Activated CD4-positive, alpha-beta T cell treated with anti-CD3 and anti-CD28 coated beads, Interleukin-2, amount 10 ng/mL, durations not matched to agents 7 days and 5 days (primary cell): Measurements from ENCODE around the gene PHF11. TPM values are rescaled to one million over a fixed set of nuclear protein-coding genes. Genes with fewer than 3 reads are reported as not detected.
"Not testable (repeated sequence)": the region's sequence is repeated elsewhere in the genome, so short reads cannot be mapped to it uniquely, and the experiment has no call there.

Experiments
- CTCF ChIA-PET: fragments of 350-600 bp; sonication (Branson Sonifier 250); formaldehyde crosslinking; loops from one replicate; lab custom pipeline; 2021; ENCODE audit warnings: antibody characterized with exemption; lab: Charles Lee
- POLR2A ChIA-PET: fragments of 350-600 bp; sonication (Branson Sonifier 250); formaldehyde crosslinking; loops from one replicate; lab custom pipeline; 2021; ENCODE audit warnings: antibody characterized with exemption; lab: Charles Lee
- DNase-seq: peaks from one replicate; pipeline ENCODE4 v3.0.0-alpha.2; 2020
- H3K27ac Mint-ChIP-seq: one replicate; pipeline ENCODE4 v1.8.0; 2021; ENCODE audit warnings: mild to moderate bottlenecking, moderate library complexity, mixed read lengths
- H3K27me3 Mint-ChIP-seq: one replicate; pipeline ENCODE4 v1.8.0; 2021; ENCODE audit warnings: mixed read lengths
- H3K36me3 Mint-ChIP-seq: one replicate; pipeline ENCODE4 v1.8.0; 2021; ENCODE audit warnings: low read depth, mixed read lengths
- H3K4me1 Mint-ChIP-seq: one replicate; pipeline ENCODE4 v1.8.0; 2021; ENCODE audit warnings: mixed read lengths
- H3K4me3 Mint-ChIP-seq: one replicate; pipeline ENCODE4 v1.8.0; 2021; ENCODE audit warnings: mild to moderate bottlenecking, moderate library complexity, mixed read lengths
- H3K9me3 Mint-ChIP-seq: one replicate; pipeline ENCODE4 v1.8.0; 2021; ENCODE audit warnings: mixed read lengths
- total RNA-seq, 2 experiments: library from RNA; stranded (reverse); gene quantifications; one replicate each; pipeline ENCODE4 v1.2.3, GENCODE V29; 2021

Gene PHF11
- total RNA-seq, 2 experiments from 2014 or later: 130 to 144 TPM

- peaks cover 46% of the 10 kb centered on the region for H3K36me3 Mint-ChIP-seq
- CTCF ChIA-PET: interaction anchor here (1.4 to 1.7 kb wide), 2 partner anchors 11 to 77 kb away, joined by 6 to 8 read pairs; no protein-coding TSS in a partner anchor
- DNase-seq: no peak
- no peaks in the 10 kb centered on the region for H3K9me3 Mint-ChIP-seq
- H3K27ac Mint-ChIP-seq: peak overlapping the region; percentile 6
- peaks cover 9% of the 10 kb centered on the region for H3K4me1 Mint-ChIP-seq
- H3K27me3 Mint-ChIP-seq: no peaks in the 10 kb centered on the region
- H3K4me3 Mint-ChIP-seq: no peak overlapping the region
- POLR2A ChIA-PET: no interaction called here
Measured at GRCh38 chr13:49560270-49561061, 64.7 kb downstream of the PHF11 start.

- Mint-ChIP-seq H3K4me3 (no peak overlapping the region), H3K27me3 (no peaks in the 10 kb centered on the region), H3K36me3 (peaks cover 46% of the 10 kb centered on the region), H3K4me1 (peaks cover 9% of the 10 kb centered on the region), H3K27ac (no peak overlapping the region), H3K9me3 (no peaks in the 10 kb centered on the region)
- ChIA-PET CTCF (no interaction called here), POLR2A (no interaction called here)
- DNase-seq: no peak
Measured at GRCh38 chr13:49561062-49561410, 65.3 kb downstream of the PHF11 start.

- no peaks in the 10 kb centered on the region for H3K9me3 Mint-ChIP-seq
- H3K27me3 Mint-ChIP-seq: no peaks in the 10 kb centered on the region
- H3K4me3 Mint-ChIP-seq: no peak overlapping the region
- H3K36me3 Mint-ChIP-seq: peaks cover 51% of the 10 kb centered on the region
- ChIA-PET CTCF (no interaction called here), POLR2A (no interaction called here)
- no peak for DNase-seq
- no peak overlapping the region for H3K27ac Mint-ChIP-seq
- peaks cover 5% of the 10 kb centered on the region for H3K4me1 Mint-ChIP-seq
Measured at GRCh38 chr13:49563516-49563915, 67.8 kb downstream of the PHF11 start.

GRCh38 chr13:49565461-49565860, 69.7 kb downstream of the PHF11 start:
- CTCF ChIA-PET: interaction anchor here (1.0 kb wide), 1 partner anchor 26 kb away, joined by 3 read pairs; no protein-coding TSS in a partner anchor
- not testable (repeated sequence) for H3K27me3 Mint-ChIP-seq

DNA sequence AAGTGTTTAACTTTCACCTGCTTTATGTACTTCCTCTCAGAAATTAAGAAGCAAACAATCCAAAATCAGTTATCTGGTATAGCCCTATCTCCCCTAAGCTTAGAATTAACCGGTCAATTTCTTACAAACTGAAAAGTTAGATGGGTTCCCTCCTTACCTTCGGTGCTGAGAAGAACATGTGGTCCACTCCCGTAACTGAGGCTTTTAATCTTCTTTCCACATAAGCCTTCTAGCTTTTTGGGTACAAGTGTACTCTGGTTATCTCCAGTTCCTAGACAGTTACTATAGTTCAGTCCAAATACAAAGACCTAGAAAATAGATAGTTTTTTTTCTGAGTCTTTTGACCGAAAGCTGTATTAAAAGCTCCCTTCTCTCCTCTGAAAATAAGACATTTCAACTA, 70.7 kb downstream of the PHF11 start:
- Mint-ChIP-seq H3K27me3 (no peaks in the 10 kb centered on the region), H3K27ac (no peak overlapping the region), H3K4me3 (no peak overlapping the region), H3K4me1 (peaks cover 20% of the 10 kb centered on the region), H3K36me3 (peaks cover 26% of the 10 kb centered on the region), H3K9me3 (no peaks in the 10 kb centered on the region)
- DNase-seq: no peak
- ChIA-PET POLR2A (no interaction called here), CTCF (interaction anchor here (0.5 to 1.0 kb wide), 2 partner anchors 25 to 81 kb away, joined by 3 to 5 read pairs; no protein-coding TSS in a partner anchor)

More at GRCh38 chr13:49565461-49565860, 69.7 kb downstream of the PHF11 start:
- peaks cover 32% of the 10 kb centered on the region for H3K36me3 Mint-ChIP-seq
- DNase-seq, POLR2A ChIA-PET, H3K4me3 Mint-ChIP-seq, H3K27ac Mint-ChIP-seq, H3K9me3 Mint-ChIP-seq: not testable (repeated sequence)
- H3K4me1 Mint-ChIP-seq: peaks cover 16% of the 10 kb centered on the region

DNA sequence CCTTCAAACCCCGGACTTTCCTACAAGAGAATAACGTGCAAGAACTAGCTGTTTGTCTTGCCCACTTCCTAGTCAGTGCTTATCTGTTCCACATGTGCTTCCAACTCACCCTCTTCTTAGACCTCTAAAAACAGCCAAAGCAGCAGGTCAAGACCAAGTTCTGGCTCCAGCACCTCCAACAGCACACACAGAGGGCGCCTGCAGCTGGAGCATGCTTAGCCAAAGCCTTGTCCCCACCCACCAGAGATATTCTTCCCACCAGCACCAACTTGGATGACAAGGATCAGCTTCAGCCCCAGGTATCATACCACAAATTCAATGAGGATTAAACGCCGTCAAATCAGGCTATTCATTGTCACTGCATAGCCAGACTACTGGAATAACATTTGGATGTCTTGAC, 71.7 kb downstream of the PHF11 start:
- H3K27me3 Mint-ChIP-seq: no peaks in the 10 kb centered on the region
- peak overlapping the region; percentile 15 for H3K27ac Mint-ChIP-seq
- POLR2A ChIA-PET: no interaction called here
- no peak overlapping the region for H3K4me3 Mint-ChIP-seq
- CTCF ChIA-PET: no interaction called here
- H3K36me3 Mint-ChIP-seq: peaks cover 26% of the 10 kb centered on the region
- no peaks in the 10 kb centered on the region for H3K9me3 Mint-ChIP-seq
- H3K4me1 Mint-ChIP-seq: peaks cover 20% of the 10 kb centered on the region
- DNase-seq: no peak

- POLR2A ChIA-PET: no interaction called here
- no peaks in the 10 kb centered on the region for H3K27me3 Mint-ChIP-seq
- peaks cover 16% of the 10 kb centered on the region for H3K36me3 Mint-ChIP-seq
- H3K9me3 Mint-ChIP-seq: no peaks in the 10 kb centered on the region
- H3K4me1 Mint-ChIP-seq: peaks cover 20% of the 10 kb centered on the region
- DNase-seq: no peak
- H3K4me3 Mint-ChIP-seq: no peak overlapping the region
- CTCF ChIA-PET: interaction anchor here (1.3 to 2.4 kb wide), 2 partner anchors 10 to 11 kb away, joined by 3 to 6 read pairs; no protein-coding TSS in a partner anchor
- H3K27ac Mint-ChIP-seq: no peak overlapping the region
Measured at GRCh38 chr13:49569993-49570689, 74.4 kb downstream of the PHF11 start.

GRCh38 chr13:49571299-49572240, 75.8 kb downstream of the PHF11 start:
- H3K9me3 Mint-ChIP-seq: no peaks in the 10 kb centered on the region
- POLR2A ChIA-PET: no interaction called here
- no peak for DNase-seq
- H3K4me3 Mint-ChIP-seq: no peak overlapping the region
- no peaks in the 10 kb centered on the region for H3K27me3 Mint-ChIP-seq
- CTCF ChIA-PET: interaction anchor here (1.3 to 2.4 kb wide), 2 partner anchors 9 to 12 kb away, joined by 3 to 6 read pairs; no protein-coding TSS in a partner anchor
- no peak overlapping the region for H3K27ac Mint-ChIP-seq
- H3K36me3 Mint-ChIP-seq: peaks cover 12% of the 10 kb centered on the region
- H3K4me1 Mint-ChIP-seq: peaks cover 20% of the 10 kb centered on the region

Other genes starting within 250 kb of the PHF11 start
- gene CDADC1, start 248.0 kb upstream of the PHF11 start, total RNA-seq: 10 to 100 TPM in 1 of 2 experiments, 1 to 10 TPM in 1; 9.6 to 10.5 TPM
- 1 to 10 TPM; 3.1 to 3.5 TPM for gene CAB39L, start 51.9 kb upstream of the PHF11 start, total RNA-seq
- gene SETDB2, start 51.7 kb upstream of the PHF11 start, total RNA-seq: 10 to 100 TPM; 15.6 to 18.7 TPM
- 10 to 100 TPM; 18.1 to 20.0 TPM for gene RCBTB1, start 89.6 kb downstream of the PHF11 start, total RNA-seq
- gene ARL11, start 132.6 kb downstream of the PHF11 start, total RNA-seq: 1 to 10 TPM; 2.1 to 2.3 TPM
- gene EBPL, start 195.5 kb downstream of the PHF11 start, total RNA-seq: 10 to 100 TPM; 36.5 to 37.4 TPM